DMS 273 (cell line): ENCODE results near the gene CFAP43.
A peak's percentile ranks its signal among the peaks of the same experiment; 100 is the strongest.
"Not testable (repeated sequence)": the region's sequence is repeated elsewhere in the genome, so short reads cannot be mapped to it uniquely, and the experiment has no call there.

Source experiments
- DNase-seq: peaks from one replicate; lab custom pipeline; 2025; ENCODE audit not compliant: unreplicated experiment; lab: John Stamatoyannopoulos, UW

CFAP43 gene

GRCh38 chr10:104230490-104230889, 1.7 kb downstream of the CFAP43 start:
- DNase-seq, result no peak

- DNase-seq, result no peak
Observed at GRCh38 chr10:104223304-104223703, 8.9 kb downstream of the CFAP43 start.

GRCh38 chr10:104220522-104220921, 11.6 kb downstream of the CFAP43 start:
- no peak for DNase-seq

- DNase-seq, result no peak
Observed at GRCh38 chr10:104218751-104219150, 13.4 kb downstream of the CFAP43 start.

- no peak for DNase-seq
Observed at GRCh38 chr10:104216631-104217030, 15.5 kb downstream of the CFAP43 start.

- peak; percentile 70 for DNase-seq
Observed at GRCh38 chr10:104209575-104210198, 22.5 kb downstream of the CFAP43 start.

GRCh38 chr10:104208730-104209129, 23.4 kb downstream of the CFAP43 start:
- DNase-seq, result peak; percentile 1

- DNase-seq, result no peak
Observed at GRCh38 chr10:104202231-104202630, 29.9 kb downstream of the CFAP43 start.

GRCh38 chr10:104201636-104202035, 30.5 kb downstream of the CFAP43 start:
- no peak for DNase-seq

GRCh38 chr10:104199567-104199966, 32.6 kb downstream of the CFAP43 start:
- no peak for DNase-seq

- no peak for DNase-seq
Observed at GRCh38 chr10:104197364-104197763, 34.8 kb downstream of the CFAP43 start.

- no peak for DNase-seq
Observed at GRCh38 chr10:104195706-104196105, 36.5 kb downstream of the CFAP43 start.

GRCh38 chr10:104193787-104194186, 38.4 kb downstream of the CFAP43 start:
- DNase-seq, result no peak

GRCh38 chr10:104190695-104191094, 41.5 kb downstream of the CFAP43 start:
- no peak for DNase-seq

- DNase-seq, result no peak
Observed at GRCh38 chr10:104183682-104184081, 48.5 kb downstream of the CFAP43 start.

GRCh38 chr10:104174136-104174535, 58.0 kb downstream of the CFAP43 start:
- not testable (repeated sequence) for DNase-seq

- no peak for DNase-seq
Observed at GRCh38 chr10:104170610-104171254, 61.4 kb downstream of the CFAP43 start.

- DNase-seq, result no peak
Observed at GRCh38 chr10:104155591-104155990, 76.6 kb downstream of the CFAP43 start.

- peak; percentile 1 for DNase-seq
Observed at GRCh38 chr10:104151737-104152136, 80.4 kb downstream of the CFAP43 start.

GRCh38 chr10:104150139-104150538, 82.0 kb downstream of the CFAP43 start:
- DNase-seq, result no peak

GRCh38 chr10:104146882-104147281, 85.3 kb downstream of the CFAP43 start:
- DNase-seq, result peak; percentile 93

GRCh38 chr10:104144931-104145330, 87.2 kb downstream of the CFAP43 start:
- no peak for DNase-seq

GRCh38 chr10:104143829-104144228, 88.3 kb downstream of the CFAP43 start:
- DNase-seq, result no peak
